Activated CD4-positive, alpha-beta T cell treated with anti-CD3 and anti-CD28 coated beads, Interleukin-2, amount 10 ng/mL, durations not matched to agents 24 days and 14 days (primary cell): Measurements from ENCODE around the gene CDH4. TPM values are rescaled to one million over a fixed set of nuclear protein-coding genes. Genes with fewer than 3 reads are reported as not detected.

Experiments used
- DNase-seq: peaks from one replicate; pipeline ENCODE4 v3.0.0; 2022
- H3K27ac Mint-ChIP-seq: one replicate; pipeline ENCODE4 v1.8.0; 2022; ENCODE audit warnings: mild to moderate bottlenecking, mixed read lengths
- H3K27me3 Mint-ChIP-seq: one replicate; pipeline ENCODE4 v1.8.0; 2022; ENCODE audit warnings: mixed read lengths
- H3K36me3 Mint-ChIP-seq: one replicate; pipeline ENCODE4 v1.8.0; 2022; ENCODE audit warnings: low read depth, mild to moderate bottlenecking, mixed read lengths
- H3K4me1 Mint-ChIP-seq: one replicate; pipeline ENCODE4 v1.8.0; 2021; ENCODE audit warnings: mixed read lengths
- H3K4me3 Mint-ChIP-seq: one replicate; pipeline ENCODE4 v1.8.0; 2022; ENCODE audit warnings: mild to moderate bottlenecking, moderate library complexity, mixed read lengths
- H3K9me3 Mint-ChIP-seq: one replicate; pipeline ENCODE4 v1.8.0; 2021; ENCODE audit warnings: mixed read lengths
- intact Hi-C: fragments of 100-400 bp; cut with micrococcal nuclease; formaldehyde crosslinking; loops from one replicate; pipeline ENCODE4 v1.15.1; 2023
- total RNA-seq: library from RNA; stranded (reverse); gene quantifications from 2 replicates; pipeline ENCODE4 v1.2.3, GENCODE V29; 2022

CDH4 gene
- total RNA-seq, 1 donor from 2014 or later = not detected

- Mint-ChIP-seq H3K9me3 (no peaks in the 10 kb centered on the region), H3K27ac (no peak overlapping the region), H3K4me1 (no peaks in the 10 kb centered on the region), H3K36me3 (no peaks in the 10 kb centered on the region), H3K27me3 (no peaks in the 10 kb centered on the region), H3K4me3 (no peak overlapping the region)
- intact Hi-C loops = no loop called here
- DNase-seq = no peak
These were observed 675.9 kb downstream of the CDH4 start for GRCh38 chr20:61927826-61928541.

GRCh38 chr20:61929561-61929960 lies 677.5 kb downstream of the CDH4 start:
- H3K27me3 Mint-ChIP-seq = no peaks in the 10 kb centered on the region

GRCh38 chr20:61929971-61930666 lies 678.1 kb downstream of the CDH4 start:
- intact Hi-C loops = no loop called here
- no peak overlapping the region for H3K27ac Mint-ChIP-seq
- no peak overlapping the region for H3K4me3 Mint-ChIP-seq
- H3K4me1 Mint-ChIP-seq = no peaks in the 10 kb centered on the region
- DNase-seq = no peak
- no peaks in the 10 kb centered on the region for H3K9me3 Mint-ChIP-seq
- no peaks in the 10 kb centered on the region for H3K27me3 Mint-ChIP-seq
- H3K36me3 Mint-ChIP-seq = no peaks in the 10 kb centered on the region

More at GRCh38 chr20:61929561-61929960, 677.5 kb downstream of the CDH4 start:
- Mint-ChIP-seq H3K27ac (no peak overlapping the region), H3K4me1 (no peaks in the 10 kb centered on the region), H3K9me3 (no peaks in the 10 kb centered on the region), H3K36me3 (no peaks in the 10 kb centered on the region), H3K4me3 (no peak overlapping the region)
- DNase-seq = no peak
- intact Hi-C loops = no loop called here

GRCh38 chr20:61930776-61931475 lies 678.9 kb downstream of the CDH4 start:
- intact Hi-C loops = no loop called here
- Mint-ChIP-seq H3K9me3 (no peaks in the 10 kb centered on the region), H3K27me3 (no peaks in the 10 kb centered on the region), H3K27ac (no peak overlapping the region), H3K36me3 (no peaks in the 10 kb centered on the region), H3K4me3 (no peak overlapping the region), H3K4me1 (no peaks in the 10 kb centered on the region)
- DNase-seq = no peak

- no peaks in the 10 kb centered on the region for H3K4me1 Mint-ChIP-seq
- H3K27me3 Mint-ChIP-seq = no peaks in the 10 kb centered on the region
- no peak for DNase-seq
- no peak overlapping the region for H3K27ac Mint-ChIP-seq
- intact Hi-C loops = no loop called here
- H3K9me3 Mint-ChIP-seq = no peaks in the 10 kb centered on the region
- H3K36me3 Mint-ChIP-seq = no peaks in the 10 kb centered on the region
- H3K4me3 Mint-ChIP-seq = no peak overlapping the region
These were observed 679.6 kb downstream of the CDH4 start for GRCh38 chr20:61931476-61932198.

GRCh38 chr20:61932199-61932592 lies 680.1 kb downstream of the CDH4 start:
- Mint-ChIP-seq H3K4me1 (no peaks in the 10 kb centered on the region), H3K4me3 (no peak overlapping the region), H3K36me3 (no peaks in the 10 kb centered on the region), H3K27me3 (no peaks in the 10 kb centered on the region), H3K9me3 (no peaks in the 10 kb centered on the region), H3K27ac (no peak overlapping the region)
- no peak for DNase-seq
- intact Hi-C loops = no loop called here

- Mint-ChIP-seq H3K27me3 (no peaks in the 10 kb centered on the region), H3K4me1 (no peaks in the 10 kb centered on the region), H3K4me3 (no peak overlapping the region), H3K9me3 (no peaks in the 10 kb centered on the region), H3K27ac (no peak overlapping the region), H3K36me3 (no peaks in the 10 kb centered on the region)
- no peak for DNase-seq
- intact Hi-C loops = no loop called here
These were observed 680.8 kb downstream of the CDH4 start for GRCh38 chr20:61932711-61933480.

- Mint-ChIP-seq H3K4me1 (no peaks in the 10 kb centered on the region), H3K4me3 (no peak overlapping the region), H3K27ac (no peak overlapping the region), H3K27me3 (no peaks in the 10 kb centered on the region), H3K9me3 (no peaks in the 10 kb centered on the region), H3K36me3 (no peaks in the 10 kb centered on the region)
- DNase-seq = no peak
- intact Hi-C loops = no loop called here
These were observed 681.5 kb downstream of the CDH4 start for GRCh38 chr20:61933481-61933950.

- no peaks in the 10 kb centered on the region for H3K9me3 Mint-ChIP-seq
- no peaks in the 10 kb centered on the region for H3K27me3 Mint-ChIP-seq
- DNase-seq = no peak
- intact Hi-C loops = no loop called here
- H3K36me3 Mint-ChIP-seq = no peaks in the 10 kb centered on the region
- H3K27ac Mint-ChIP-seq = no peak overlapping the region
- no peaks in the 10 kb centered on the region for H3K4me1 Mint-ChIP-seq
- no peak overlapping the region for H3K4me3 Mint-ChIP-seq
These were observed 682.1 kb downstream of the CDH4 start for GRCh38 chr20:61933951-61934715.

- DNase-seq = no peak
- no peak overlapping the region for H3K27ac Mint-ChIP-seq
- no peaks in the 10 kb centered on the region for H3K9me3 Mint-ChIP-seq
- intact Hi-C loops = no loop called here
- no peaks in the 10 kb centered on the region for H3K4me1 Mint-ChIP-seq
- H3K4me3 Mint-ChIP-seq = no peak overlapping the region
- no peaks in the 10 kb centered on the region for H3K27me3 Mint-ChIP-seq
- H3K36me3 Mint-ChIP-seq = no peaks in the 10 kb centered on the region
These were observed 682.9 kb downstream of the CDH4 start for GRCh38 chr20:61934716-61935530.

GRCh38 chr20:61935926-61936700 lies 684.1 kb downstream of the CDH4 start:
- intact Hi-C loops = no loop called here
- H3K36me3 Mint-ChIP-seq = no peaks in the 10 kb centered on the region
- H3K27ac Mint-ChIP-seq = no peak overlapping the region
- DNase-seq = no peak
- H3K4me3 Mint-ChIP-seq = no peak overlapping the region
- H3K4me1 Mint-ChIP-seq = no peaks in the 10 kb centered on the region
- H3K9me3 Mint-ChIP-seq = no peaks in the 10 kb centered on the region
- no peaks in the 10 kb centered on the region for H3K27me3 Mint-ChIP-seq
